Measurements from ENCODE around the gene GADD45GIP1. TPM values are rescaled to one million over a fixed set of nuclear protein-coding genes. Genes with fewer than 3 reads are reported as not detected.
"Not testable (repeated sequence)": the region's sequence is repeated elsewhere in the genome, so short reads cannot be mapped to it uniquely, and the experiment has no call there.

GADD45GIP1 gene
- total RNA-seq, 2 experiments from 2014 or later: 31.2 to 32.6 TPM

DNA sequence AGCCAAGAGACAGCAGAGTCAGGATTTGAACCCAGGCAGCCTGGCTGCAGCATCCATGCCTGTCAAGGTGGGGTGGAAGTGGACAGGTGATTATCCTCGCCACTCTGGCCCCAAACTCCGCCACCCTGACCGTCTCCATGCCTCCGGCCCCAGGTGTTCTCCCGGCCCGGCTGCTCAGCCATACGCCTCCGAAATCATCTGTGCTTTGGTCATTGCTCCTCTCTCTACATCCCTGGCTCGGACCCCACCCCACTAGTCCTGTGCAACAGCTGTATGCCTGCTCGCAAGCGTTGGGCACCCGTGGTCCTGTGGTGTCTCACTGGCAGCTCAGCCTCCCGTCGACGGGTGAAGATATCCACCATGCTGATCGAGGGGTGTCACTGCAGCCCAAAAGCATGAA lies 16.2 kb upstream of the GADD45GIP1 start:
- H3K9me3 Mint-ChIP-seq: no peaks in the 10 kb centered on the region
- H3K4me3 Mint-ChIP-seq: no peak overlapping the region
- H3K36me3 Mint-ChIP-seq: no peaks in the 10 kb centered on the region
- ChIA-PET CTCF (interaction anchor here (1.0 to 8.6 kb wide), 2 partner anchors 7 to 121 kb away, joined by 3 to 104 read pairs; no protein-coding TSS in a partner anchor), POLR2A (no interaction called here)
- no peak for DNase-seq
- intact Hi-C loops (cut with micrococcal nuclease): loop anchor here (10.0 kb wide), 1 partner anchor 292 kb away; no protein-coding TSS in a partner anchor
- H3K27me3 Mint-ChIP-seq: peaks cover 8% of the 10 kb centered on the region
- H3K27ac Mint-ChIP-seq: no peak overlapping the region
- H3K4me1 Mint-ChIP-seq (ENCODE audit: low read depth): peaks cover 9% of the 10 kb centered on the region

GRCh38 chr19:12970070-12970820 lies 13.2 kb upstream of the GADD45GIP1 start:
- Mint-ChIP-seq H3K27me3 (no peaks in the 10 kb centered on the region), H3K4me1 (ENCODE audit: low read depth) (peaks cover 10% of the 10 kb centered on the region), H3K4me3 (no peak overlapping the region), H3K9me3 (no peaks in the 10 kb centered on the region), H3K36me3 (no peaks in the 10 kb centered on the region), H3K27ac (no peak overlapping the region)
- no peak for DNase-seq
- CTCF ChIA-PET: interaction anchor here (1.0 to 6.9 kb wide), 3 partner anchors 7 to 123 kb away, joined by 3 to 107 read pairs (median 5); no protein-coding TSS in a partner anchor
- intact Hi-C loops (cut with micrococcal nuclease): loop anchor here (10.0 kb wide), 1 partner anchor 295 kb away; no protein-coding TSS in a partner anchor
- POLR2A ChIA-PET: interaction anchor here (0.7 kb wide), 1 partner anchor 599 kb away, joined by 3 read pairs; no protein-coding TSS in a partner anchor

- CTCF ChIA-PET: interaction anchor here (1.0 to 6.9 kb wide), 3 partner anchors 8 to 123 kb away, joined by 3 to 107 read pairs (median 5); no protein-coding TSS in a partner anchor
- Mint-ChIP-seq H3K27me3 (no peaks in the 10 kb centered on the region), H3K4me1 (ENCODE audit: low read depth) (peaks cover 13% of the 10 kb centered on the region), H3K9me3 (no peaks in the 10 kb centered on the region), H3K4me3 (no peak within 1 kb of the TSS), H3K36me3 (no peaks in the 10 kb centered on the region), H3K27ac (no peak within 1 kb of the TSS)
- intact Hi-C loops (cut with micrococcal nuclease): no loop called here
- no peak for DNase-seq
- POLR2A ChIA-PET: no interaction called here
Observed at GRCh38 chr19:12969292-12969988, 12.4 kb upstream of the GADD45GIP1 start, which contains the start of gene DAND5. Gene DAND5 (plus strand): TSS chr19:12969576. CDS start chr19:12969661, 85 bp downstream.

- Mint-ChIP-seq H3K4me3 (no peak overlapping the region), H3K9me3 (no peaks in the 10 kb centered on the region), H3K27me3 (no peaks in the 10 kb centered on the region), H3K36me3 (no peaks in the 10 kb centered on the region), H3K4me1 (ENCODE audit: low read depth) (peaks cover 13% of the 10 kb centered on the region), H3K27ac (no peak overlapping the region)
- ChIA-PET POLR2A (interaction anchor here (0.6 kb wide), 2 partner anchors 36 to 1238 kb away, joined by 3 to 4 read pairs; partner anchors contain the start of gene ADGRL1), CTCF (interaction anchor here (0.6 to 6.9 kb wide), 6 partner anchors 10 to 219 kb away, joined by 3 to 107 read pairs (median 6); no protein-coding TSS in a partner anchor)
- intact Hi-C loops (cut with micrococcal nuclease): no loop called here
- DNase-seq: no peak
Observed at GRCh38 chr19:12967907-12968306, 10.9 kb upstream of the GADD45GIP1 start.

GRCh38 chr19:12965812-12966135 lies 8.8 kb upstream of the GADD45GIP1 start:
- H3K4me1 Mint-ChIP-seq (ENCODE audit: low read depth): peaks cover 13% of the 10 kb centered on the region
- peak overlapping the region; percentile 54 for H3K4me3 Mint-ChIP-seq
- ChIA-PET CTCF (interaction anchor here (0.8 to 6.9 kb wide), 69 partner anchors 11 to 1123 kb away, joined by 3 to 107 read pairs (median 5); partner anchors contain the start of genes CALR, DNASE2, FARSA and GADD45GIP1), POLR2A (interaction anchor here (0.6 to 1.6 kb wide), 6 partner anchors 9 to 190 kb away, joined by 3 to 10 read pairs (median 4); partner anchors contain the start of genes CALR and FARSA)
- intact Hi-C loops (cut with micrococcal nuclease): loop anchor here (1.0 to 2.0 kb wide), 2 partner anchors 33 to 80 kb away; partner anchors contain the start of gene FARSA
- H3K27ac Mint-ChIP-seq: no peak overlapping the region
- no peaks in the 10 kb centered on the region for H3K9me3 Mint-ChIP-seq
- no peak for DNase-seq
- H3K36me3 Mint-ChIP-seq: no peaks in the 10 kb centered on the region
- H3K27me3 Mint-ChIP-seq: no peaks in the 10 kb centered on the region

DNA sequence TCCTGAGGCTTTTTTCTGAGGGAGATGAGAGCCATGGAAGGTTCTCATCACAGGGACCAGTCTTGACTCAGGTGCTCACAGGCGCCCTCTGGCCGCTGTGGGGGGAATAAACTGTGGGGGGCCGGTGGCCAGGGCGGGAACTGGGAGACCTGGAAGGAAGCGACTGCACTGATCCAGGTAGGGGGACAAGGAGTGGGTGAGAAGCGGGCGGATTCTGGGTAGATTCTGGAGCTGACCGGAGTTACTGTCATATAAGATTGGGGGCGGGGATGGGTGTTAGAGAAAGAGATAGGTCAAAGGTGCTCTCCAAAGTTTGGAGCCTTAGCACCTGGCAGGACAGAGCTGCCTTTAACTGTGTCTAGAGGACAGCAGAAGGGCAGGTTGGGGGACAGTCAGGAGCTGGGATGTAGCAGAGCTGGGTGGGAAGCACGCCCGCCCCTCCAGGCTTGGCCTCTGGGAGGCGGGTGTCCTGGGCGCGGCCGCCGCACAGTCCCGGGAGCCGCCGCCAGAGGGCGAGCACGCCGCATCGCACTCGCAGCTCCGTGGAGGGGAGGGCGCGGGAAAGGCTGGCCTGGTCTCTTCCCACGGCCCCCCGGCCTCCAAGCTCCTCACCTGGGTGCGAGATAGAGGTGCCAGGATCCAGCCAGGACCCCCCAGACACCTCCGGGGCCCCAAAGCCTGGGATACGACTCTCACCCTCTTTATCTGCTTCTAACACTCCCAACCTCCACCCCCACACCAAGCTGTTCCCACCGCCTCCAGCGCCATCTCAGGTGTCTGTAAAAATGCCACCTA lies 8.2 kb upstream of the GADD45GIP1 start:
- Mint-ChIP-seq H3K36me3 (no peaks in the 10 kb centered on the region), H3K27me3 (no peaks in the 10 kb centered on the region), H3K4me3 (peak overlapping the region; percentile 86), H3K27ac (peak overlapping the region; percentile 81), H3K9me3 (no peaks in the 10 kb centered on the region), H3K4me1 (ENCODE audit: low read depth) (peaks cover 10% of the 10 kb centered on the region)
- intact Hi-C loops (cut with micrococcal nuclease): loop anchor here (1.0 to 2.0 kb wide), 2 partner anchors 32 to 80 kb away; partner anchors contain the start of gene FARSA
- peak; percentile 91 for DNase-seq
- POLR2A ChIA-PET: interaction anchor here (0.6 to 1.6 kb wide), 6 partner anchors 9 to 190 kb away, joined by 3 to 10 read pairs (median 4); partner anchors contain the start of genes CALR and FARSA
- CTCF ChIA-PET: interaction anchor here (0.6 to 6.9 kb wide), 70 partner anchors 11 to 1124 kb away, joined by 3 to 107 read pairs (median 4); partner anchors contain the start of genes CALR, DNASE2, FARSA and GADD45GIP1

DNA sequence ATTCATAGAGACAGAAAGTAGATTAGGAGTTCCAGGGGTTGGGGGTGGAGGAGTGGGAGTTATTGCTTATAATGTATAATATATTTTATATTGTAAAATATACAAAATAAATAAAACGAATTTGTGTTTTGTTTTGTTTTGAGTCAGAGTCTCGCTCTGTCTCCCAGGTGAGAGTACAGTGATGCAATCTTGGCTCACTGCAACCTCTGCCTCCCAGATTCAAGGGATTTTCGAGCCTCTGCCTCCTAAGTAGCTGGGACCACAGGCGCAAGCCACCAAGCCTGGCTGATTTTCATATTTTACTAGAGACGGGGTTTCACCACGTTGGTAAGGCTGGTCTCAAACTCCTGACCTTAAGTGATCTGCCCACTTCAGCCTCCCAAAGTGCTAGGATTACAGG lies 2.5 kb upstream of the GADD45GIP1 start:
- CTCF ChIA-PET: interaction anchor here (1.0 to 1.5 kb wide), 4 partner anchors 18 to 134 kb away, joined by 3 to 6 read pairs (median 4); no protein-coding TSS in a partner anchor
- no peaks in the 10 kb centered on the region for H3K9me3 Mint-ChIP-seq
- H3K4me1 Mint-ChIP-seq (ENCODE audit: low read depth): peaks cover 17% of the 10 kb centered on the region
- no peaks in the 10 kb centered on the region for H3K27me3 Mint-ChIP-seq
- POLR2A ChIA-PET: interaction anchor here (0.8 kb wide), 1 partner anchor 69 kb away, joined by 3 read pairs; the partner anchor contains the start of gene GCDH
- intact Hi-C loops (cut with micrococcal nuclease): no loop called here
- peaks cover 6% of the 10 kb centered on the region for H3K36me3 Mint-ChIP-seq
- H3K27ac Mint-ChIP-seq: no peak overlapping the region
- H3K4me3 Mint-ChIP-seq: no peak overlapping the region
- no peak for DNase-seq

- Mint-ChIP-seq H3K4me3 (peak overlapping the region; percentile 88), H3K36me3 (peaks cover 19% of the 10 kb centered on the region), H3K4me1 (ENCODE audit: low read depth) (peaks cover 36% of the 10 kb centered on the region), H3K27ac (peak overlapping the region; percentile 94)
- not testable (repeated sequence) for DNase-seq, H3K9me3 Mint-ChIP-seq, H3K27me3 Mint-ChIP-seq
- ChIA-PET POLR2A (interaction anchor here (0.7 to 3.1 kb wide), 2 partner anchors 11 to 90 kb away, joined by 3 to 17 read pairs; partner anchors contain the start of gene RAD23A), CTCF (interaction anchor here (5.7 kb wide), 1 partner anchor 8 kb away, joined by 64 read pairs; no protein-coding TSS in a partner anchor)
- intact Hi-C loops (cut with micrococcal nuclease): loop anchor here (1.0 kb wide), 1 partner anchor 18 kb away; no protein-coding TSS in a partner anchor
Observed at GRCh38 chr19:12957389-12957952, 448 bp upstream of the GADD45GIP1 start.

DNA sequence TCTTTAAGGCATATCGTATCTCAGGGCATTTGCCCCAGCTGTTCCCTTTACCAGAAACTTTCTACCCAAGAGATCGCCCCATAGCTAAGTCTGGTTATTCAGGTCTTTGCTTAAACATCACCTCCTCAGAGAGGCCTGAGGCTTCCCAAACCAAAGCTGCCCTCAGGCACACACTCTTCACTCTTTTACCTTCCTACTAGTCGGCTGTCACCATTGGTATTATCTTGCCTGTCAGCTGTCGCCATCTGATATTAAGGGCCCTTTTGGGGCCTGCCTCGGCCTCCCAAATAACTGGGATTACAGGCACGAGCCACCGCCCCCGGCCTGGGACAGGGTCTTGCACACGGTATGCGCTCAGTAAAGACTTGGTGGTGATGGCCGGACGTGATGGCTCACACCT lies 1.0 kb downstream of the GADD45GIP1 start:
- Mint-ChIP-seq H3K36me3 (peaks cover 31% of the 10 kb centered on the region), H3K27me3 (no peaks in the 10 kb centered on the region), H3K4me1 (ENCODE audit: low read depth) (peaks cover 41% of the 10 kb centered on the region), H3K9me3 (no peaks in the 10 kb centered on the region), H3K27ac (peak overlapping the region; percentile 77), H3K4me3 (peak overlapping the region; percentile 88)
- ChIA-PET CTCF (interaction anchor here (0.7 to 5.7 kb wide), 2 partner anchors 9 to 105 kb away, joined by 3 to 64 read pairs; no protein-coding TSS in a partner anchor), POLR2A (interaction anchor here (1.0 to 3.1 kb wide), 3 partner anchors 9 to 18 kb away, joined by 3 to 17 read pairs (median 6); partner anchors contain the start of genes CALR and RAD23A)
- intact Hi-C loops (cut with micrococcal nuclease): no loop called here
- no peak for DNase-seq

DNA sequence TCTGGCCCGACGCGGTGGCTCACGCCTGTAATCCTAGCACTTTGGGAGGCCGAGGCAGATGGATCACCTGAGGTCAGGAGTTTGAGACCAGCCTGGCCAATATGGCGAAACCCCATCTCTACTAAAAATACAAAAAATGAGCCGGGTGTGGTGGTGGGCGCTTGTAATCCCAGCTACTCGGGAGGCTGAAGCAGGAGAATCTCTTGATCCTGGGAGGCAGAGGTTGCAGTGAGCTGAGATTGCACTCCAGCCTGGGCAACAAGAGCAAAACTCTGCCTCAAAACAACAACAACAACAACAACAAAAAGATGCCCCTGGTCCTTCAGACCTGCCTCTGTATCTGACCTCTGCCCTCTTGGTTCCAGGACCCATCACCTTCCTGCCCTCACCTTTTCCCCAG lies 1.4 kb downstream of the GADD45GIP1 start:
- POLR2A ChIA-PET: interaction anchor here (1.5 to 3.1 kb wide), 3 partner anchors 9 to 65 kb away, joined by 3 to 17 read pairs (median 6); partner anchors contain the start of genes CALR, GCDH and RAD23A
- H3K9me3 Mint-ChIP-seq; DNase-seq; H3K27me3 Mint-ChIP-seq; intact Hi-C loops (cut with micrococcal nuclease): not testable (repeated sequence)
- Mint-ChIP-seq H3K4me3 (peak overlapping the region; percentile 88), H3K4me1 (ENCODE audit: low read depth) (peaks cover 41% of the 10 kb centered on the region), H3K27ac (peak overlapping the region; percentile 77), H3K36me3 (peaks cover 35% of the 10 kb centered on the region)
- CTCF ChIA-PET: interaction anchor here (0.7 to 5.7 kb wide), 2 partner anchors 10 to 105 kb away, joined by 3 to 64 read pairs; no protein-coding TSS in a partner anchor
